ENCODE data around the gene RASA1. TPM values are rescaled to one million over a fixed set of nuclear protein-coding genes. Genes with fewer than 3 reads are reported as not detected.

RASA1 gene
- polyA plus RNA-seq, 1 experiment, result 67.3 TPM

DNA sequence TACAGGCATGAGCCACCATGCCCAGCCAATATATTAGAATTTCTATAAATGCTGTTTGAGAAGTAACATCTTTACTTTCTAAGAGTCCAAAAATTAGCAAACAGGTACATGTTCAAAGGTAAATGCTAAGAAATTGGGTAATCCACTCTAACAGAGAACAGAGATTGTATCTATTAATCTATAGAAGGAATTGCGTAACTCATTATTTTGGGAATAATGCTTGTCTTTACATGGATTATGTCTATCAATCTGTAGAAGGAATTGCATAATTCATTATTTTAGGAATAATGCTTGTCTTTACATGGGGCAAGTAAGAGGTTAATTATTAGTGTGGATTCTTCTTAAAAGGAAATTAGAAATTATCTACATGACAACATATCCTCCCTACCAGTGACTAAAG, 114.5 kb downstream of the RASA1 start:
- ChIA-PET POLR2A (no interaction called here), CTCF (interaction anchor here (0.6 to 2.6 kb wide), 2 partner anchors 17 to 312 kb away, joined by 3 to 13 read pairs; no protein-coding TSS in a partner anchor)
- Histone ChIP-seq H3K9me3 (ENCODE audit: control insufficient read depth, insufficient read depth, low read length) (no peaks in the 10 kb centered on the region), H3K27ac (ENCODE audit: low read depth, low read length) (no peak overlapping the region), H3K27me3 (ENCODE audit: control insufficient read depth, insufficient read depth, low read length) (no peaks in the 10 kb centered on the region), H3K4me3 (ENCODE audit: low read depth, low read length) (no peak overlapping the region)
- DNase-seq (ENCODE audit: low read depth, low spot score), result no peak
- TF ChIP-seq, protein P1, sequence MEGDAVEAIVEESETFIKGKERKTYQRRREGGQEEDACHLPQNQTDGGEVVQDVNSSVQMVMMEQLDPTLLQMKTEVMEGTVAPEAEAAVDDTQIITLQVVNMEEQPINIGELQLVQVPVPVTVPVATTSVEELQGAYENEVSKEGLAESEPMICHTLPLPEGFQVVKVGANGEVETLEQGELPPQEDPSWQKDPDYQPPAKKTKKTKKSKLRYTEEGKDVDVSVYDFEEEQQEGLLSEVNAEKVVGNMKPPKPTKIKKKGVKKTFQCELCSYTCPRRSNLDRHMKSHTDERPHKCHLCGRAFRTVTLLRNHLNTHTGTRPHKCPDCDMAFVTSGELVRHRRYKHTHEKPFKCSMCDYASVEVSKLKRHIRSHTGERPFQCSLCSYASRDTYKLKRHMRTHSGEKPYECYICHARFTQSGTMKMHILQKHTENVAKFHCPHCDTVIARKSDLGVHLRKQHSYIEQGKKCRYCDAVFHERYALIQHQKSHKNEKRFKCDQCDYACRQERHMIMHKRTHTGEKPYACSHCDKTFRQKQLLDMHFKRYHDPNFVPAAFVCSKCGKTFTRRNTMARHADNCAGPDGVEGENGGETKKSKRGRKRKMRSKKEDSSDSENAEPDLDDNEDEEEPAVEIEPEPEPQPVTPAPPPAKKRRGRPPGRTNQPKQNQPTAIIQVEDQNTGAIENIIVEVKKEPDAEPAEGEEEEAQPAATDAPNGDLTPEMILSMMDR (IDR thresholded peaks at IDR 0.05; ENCODE audit: low read depth, low read length), result no peak

DNA sequence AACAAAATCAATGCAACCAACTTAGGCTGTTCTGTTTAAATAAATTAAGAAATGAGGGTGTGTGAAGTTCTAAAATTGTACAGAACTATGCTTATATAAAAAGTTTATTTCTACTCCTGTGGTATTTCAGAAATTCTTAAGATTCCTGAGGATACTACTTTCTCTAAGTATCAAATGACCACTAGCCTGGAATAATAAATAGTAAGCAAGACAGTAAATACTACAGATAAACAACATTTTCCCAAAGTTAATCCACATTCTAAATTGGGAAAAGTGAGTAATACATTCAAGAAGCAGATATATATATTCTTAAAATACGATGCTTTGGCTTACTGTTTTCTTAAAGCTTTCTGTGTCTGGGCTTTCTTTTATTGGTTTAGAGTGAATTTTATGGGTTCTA, 115.5 kb downstream of the RASA1 start:
- H3K9me3 ChIP-seq (ENCODE audit: control insufficient read depth, insufficient read depth, low read length), result no peaks in the 10 kb centered on the region
- DNase-seq (ENCODE audit: low read depth, low spot score), result peak; percentile 16
- CTCF ChIA-PET, result interaction anchor here (0.6 to 2.6 kb wide), 2 partner anchors 16 to 128 kb away, joined by 3 to 13 read pairs; no protein-coding TSS in a partner anchor
- H3K4me3 ChIP-seq (ENCODE audit: low read depth, low read length), result no peak overlapping the region
- POLR2A ChIA-PET, result no interaction called here
- H3K27ac ChIP-seq (ENCODE audit: low read depth, low read length), result no peak overlapping the region
- TF ChIP-seq, protein P1 (IDR thresholded peaks at IDR 0.05; ENCODE audit: low read depth, low read length), result no peak
- no peaks in the 10 kb centered on the region for H3K27me3 ChIP-seq (ENCODE audit: control insufficient read depth, insufficient read depth, low read length)

DNA sequence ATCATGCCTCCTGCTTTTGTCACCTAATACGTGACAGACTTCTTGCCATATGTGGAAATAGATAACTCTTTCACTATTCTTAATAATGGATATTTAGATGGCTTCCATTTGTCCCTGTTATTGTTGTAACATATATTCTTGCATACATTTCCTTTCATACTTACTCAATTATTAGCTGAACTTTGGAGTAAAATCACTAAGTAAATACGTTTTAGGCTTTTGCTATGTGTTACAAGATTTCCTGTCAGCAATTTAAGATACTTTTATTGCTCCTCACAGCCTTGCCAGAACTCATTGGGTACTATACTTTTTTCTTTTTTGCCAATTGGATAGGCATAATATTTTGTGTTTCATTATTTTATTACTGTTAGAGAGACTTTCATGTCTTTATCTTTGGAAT, 118.1 kb downstream of the RASA1 start:
- H3K27ac ChIP-seq (ENCODE audit: low read depth, low read length), result no peak overlapping the region
- POLR2A ChIA-PET, result no interaction called here
- CTCF ChIA-PET, result no interaction called here
- H3K4me3 ChIP-seq (ENCODE audit: low read depth, low read length), result no peak overlapping the region
- TF ChIP-seq, protein P1 (IDR thresholded peaks at IDR 0.05; ENCODE audit: low read depth, low read length), result no peak
- H3K9me3 ChIP-seq (ENCODE audit: control insufficient read depth, insufficient read depth, low read length), result no peaks in the 10 kb centered on the region
- DNase-seq (ENCODE audit: low read depth, low spot score), result no peak
- H3K27me3 ChIP-seq (ENCODE audit: control insufficient read depth, insufficient read depth, low read length), result no peaks in the 10 kb centered on the region

DNA sequence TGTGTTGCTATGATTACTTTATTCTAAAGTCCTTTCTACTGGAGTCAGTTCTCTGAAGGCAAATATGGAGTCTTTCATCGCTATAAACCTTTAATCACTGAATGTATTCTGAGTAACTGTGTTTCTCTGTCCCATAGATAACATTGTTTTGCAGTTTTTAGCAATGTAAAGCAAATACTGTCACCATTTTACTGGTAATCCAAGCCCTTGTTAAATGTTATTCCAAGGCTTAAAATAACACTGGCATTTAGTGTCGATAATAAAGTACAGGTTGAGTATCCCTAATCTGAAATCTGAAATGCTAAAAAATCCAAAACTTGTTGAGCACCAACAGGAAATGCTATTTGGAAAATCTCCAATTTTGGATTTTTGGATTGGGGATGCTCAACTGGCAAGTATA, 120.4 kb downstream of the RASA1 start:
- H3K9me3 ChIP-seq (ENCODE audit: control insufficient read depth, insufficient read depth, low read length), result no peaks in the 10 kb centered on the region
- H3K27me3 ChIP-seq (ENCODE audit: control insufficient read depth, insufficient read depth, low read length), result no peaks in the 10 kb centered on the region
- ChIA-PET CTCF (interaction anchor here (1.0 to 1.6 kb wide), 3 partner anchors 10 to 12 kb away, joined by 5 to 8 read pairs (median 5); no protein-coding TSS in a partner anchor), POLR2A (no interaction called here)
- no peak overlapping the region for H3K27ac ChIP-seq (ENCODE audit: low read depth, low read length)
- no peak for DNase-seq (ENCODE audit: low read depth, low spot score)
- TF ChIP-seq, protein P1 (IDR thresholded peaks at IDR 0.05; ENCODE audit: low read depth, low read length), result no peak
- no peak overlapping the region for H3K4me3 ChIP-seq (ENCODE audit: low read depth, low read length)

GRCh38 chr5:87389296-87390034, 121.8 kb downstream of the RASA1 start:
- Histone ChIP-seq H3K4me3 (ENCODE audit: low read depth, low read length) (no peak overlapping the region), H3K27ac (ENCODE audit: low read depth, low read length) (no peak overlapping the region), H3K9me3 (ENCODE audit: control insufficient read depth, insufficient read depth, low read length) (no peaks in the 10 kb centered on the region), H3K27me3 (ENCODE audit: control insufficient read depth, insufficient read depth, low read length) (no peaks in the 10 kb centered on the region)
- no peak for DNase-seq (ENCODE audit: low read depth, low spot score)
- TF ChIP-seq, protein P1 (IDR thresholded peaks at IDR 0.05; ENCODE audit: low read depth, low read length), result no peak
- CTCF ChIA-PET, result interaction anchor here (1.4 kb wide), 1 partner anchor 11 kb away, joined by 8 read pairs; no protein-coding TSS in a partner anchor
- POLR2A ChIA-PET, result no interaction called here

All from AG04450 (cell line).